Body of pancreas (tissue), 4 donors: Measurements from ENCODE around the gene CTTNBP2. TPM values are rescaled to one million over a fixed set of nuclear protein-coding genes. Genes with fewer than 3 reads are reported as not detected.

Experiments
- ATAC-seq: fragments of 150-250 bp; one replicate; pipeline ENCODE4 v1.9.1; 2016
- DNase-seq, 4 donors: peaks; one replicate each; pipeline ENCODE4 v3.0.0-alpha.2; 2019
- H3K27ac ChIP-seq, 4 donors: fragments of 200-600 bp; sonication (generic); 1 replicate in 3 of 4; 2 replicates in 1 of 4; pipeline versions ENCODE4 v1.5.1 to v1.6.1; 2016 to 2019; ENCODE audit warnings: mild to moderate bottlenecking in 1 of 4, mixed read lengths in 1 of 4, moderate library complexity in 1 of 4
- H3K27me3 ChIP-seq, 2 donors: fragments of 200-600 bp; sonication (generic); one replicate each; pipeline ENCODE4 v1.6.0; 2016; ENCODE audit warnings: mild to moderate bottlenecking in 1 of 2
- H3K36me3 ChIP-seq, 2 donors: fragments of 200-600 bp; sonication (generic); replicated peaks in 1 of 2; 2 replicates each; pipeline ENCODE4 v1.5.1; 2016; ENCODE audit warnings: low read depth in 2 of 2; ENCODE audit not compliant: insufficient read depth in 1 of 2
- H3K4me1 ChIP-seq: fragments of 200-600 bp; sonication (generic); one replicate; pipeline ENCODE4 v1.6.0; 2016
- H3K4me3 ChIP-seq, 2 donors: fragments of 200-600 bp; sonication (generic); 1 replicate in 1 of 2; 2 replicates in 1 of 2; pipeline ENCODE4 v1.5.1; 2016 to 2019
- H3K9me3 ChIP-seq, 3 donors: fragments of 200-600 bp; sonication (generic); 1 replicate in 2 of 3; 2 replicates in 1 of 3; pipeline ENCODE4 v1.5.1; 2016
- POLR2A ChIP-seq, 3 donors: fragments of 450-650 bp; IDR thresholded peaks; one replicate each; pipeline ENCODE4 v1.6.1; 2016; ENCODE audit warnings: antibody characterized with exemption in 3 of 3, mild to moderate bottlenecking in 2 of 3
- WGBS, 2 donors: methylation state at CpG; one replicate each; pipeline ENCODE4 v1.1.5; 2017; 5-methylcytosine and 5-hydroxymethylcytosine counted together
- intact Hi-C: fragments of 100-400 bp; cut with DNase I; formaldehyde crosslinking; loops from one replicate; pipeline ENCODE4 v1.15.1; 2023
- total RNA-seq, 2 donors: library from RNA; depleted of rRNA; stranded (reverse); fragments of >200 nt; gene quantifications; one replicate each; pipeline ENCODE4 v1.1.0, GENCODE V29; 2016
- TF ChIP-seq, protein P1 (sequence below), 7 experiments: fragments of 450-650 bp in 4 of 7; fragments of 200-600 bp in 3 of 7; sonication (generic) in 3 of 7; IDR thresholded peaks; one replicate each; pipeline ENCODE4 v1.5.1; 2016 to 2019; ENCODE audit warnings: antibody characterized with exemption in 7 of 7

CTTNBP2 gene
- total RNA-seq, 2 donors from 2014 or later = 18.5 to 25.7 TPM

DNA sequence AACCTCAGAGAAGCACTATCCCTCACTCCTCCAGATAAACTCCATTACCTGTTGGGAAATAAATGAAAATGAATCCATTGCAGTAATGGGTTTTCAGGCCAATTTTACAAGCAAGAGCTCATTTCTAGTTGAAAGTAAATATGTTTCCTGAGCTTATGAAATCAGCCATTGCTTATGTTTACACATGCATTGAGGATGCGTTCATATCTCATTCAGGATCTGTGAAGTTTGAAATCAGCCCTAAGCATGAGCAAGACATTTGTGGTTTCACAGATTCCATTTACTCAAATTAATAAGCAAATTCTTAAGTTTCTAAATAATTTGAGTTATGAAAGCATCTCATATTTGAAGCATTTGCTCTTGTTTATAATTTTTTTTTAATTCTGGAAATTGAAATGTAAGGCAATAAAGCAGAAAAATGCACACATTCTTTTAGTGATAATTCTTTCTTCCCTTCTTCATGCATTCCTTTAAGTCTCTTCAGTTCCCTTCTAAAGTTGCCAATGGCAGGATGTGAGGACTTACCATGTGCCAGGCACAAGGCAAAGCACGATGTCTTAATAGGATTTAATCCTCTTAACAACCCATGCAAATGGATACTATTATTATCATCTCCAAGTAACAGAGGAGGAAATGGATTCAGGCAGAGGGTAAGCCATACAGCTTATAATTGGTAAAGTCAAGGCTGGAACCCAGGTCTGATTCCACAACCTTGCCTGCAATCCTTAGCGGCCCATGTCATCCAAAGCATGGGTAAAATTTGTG lies 35.0 kb upstream of the CTTNBP2 start:
- H3K27ac ChIP-seq = no peak overlapping the region
- no peaks in the 10 kb centered on the region for H3K36me3 ChIP-seq
- H3K4me1 ChIP-seq = peaks cover 6% of the 10 kb centered on the region
- DNase-seq = no peak
- H3K27me3 ChIP-seq = no peaks in the 10 kb centered on the region
- no peak for ATAC-seq
- H3K4me3 ChIP-seq = no peak overlapping the region
- TF ChIP-seq, protein P1, sequence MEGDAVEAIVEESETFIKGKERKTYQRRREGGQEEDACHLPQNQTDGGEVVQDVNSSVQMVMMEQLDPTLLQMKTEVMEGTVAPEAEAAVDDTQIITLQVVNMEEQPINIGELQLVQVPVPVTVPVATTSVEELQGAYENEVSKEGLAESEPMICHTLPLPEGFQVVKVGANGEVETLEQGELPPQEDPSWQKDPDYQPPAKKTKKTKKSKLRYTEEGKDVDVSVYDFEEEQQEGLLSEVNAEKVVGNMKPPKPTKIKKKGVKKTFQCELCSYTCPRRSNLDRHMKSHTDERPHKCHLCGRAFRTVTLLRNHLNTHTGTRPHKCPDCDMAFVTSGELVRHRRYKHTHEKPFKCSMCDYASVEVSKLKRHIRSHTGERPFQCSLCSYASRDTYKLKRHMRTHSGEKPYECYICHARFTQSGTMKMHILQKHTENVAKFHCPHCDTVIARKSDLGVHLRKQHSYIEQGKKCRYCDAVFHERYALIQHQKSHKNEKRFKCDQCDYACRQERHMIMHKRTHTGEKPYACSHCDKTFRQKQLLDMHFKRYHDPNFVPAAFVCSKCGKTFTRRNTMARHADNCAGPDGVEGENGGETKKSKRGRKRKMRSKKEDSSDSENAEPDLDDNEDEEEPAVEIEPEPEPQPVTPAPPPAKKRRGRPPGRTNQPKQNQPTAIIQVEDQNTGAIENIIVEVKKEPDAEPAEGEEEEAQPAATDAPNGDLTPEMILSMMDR (IDR thresholded peaks at IDR 0.05) = no peak
- no peak for TF ChIP-seq POLR2A (IDR thresholded peaks at IDR 0.05)
- intact Hi-C loops = no loop called here
- WGBS, 2 donors = 66 to 79% methylated on average over 3 of the region's 3 CpGs
- no peaks in the 10 kb centered on the region for H3K9me3 ChIP-seq

GRCh38 chr7:117907049-117907640 lies 33.9 kb upstream of the CTTNBP2 start:
- H3K36me3 ChIP-seq = no peaks in the 10 kb centered on the region
- no peak overlapping the region for H3K4me3 ChIP-seq
- H3K27me3 ChIP-seq = no peaks in the 10 kb centered on the region
- no peaks in the 10 kb centered on the region for H3K9me3 ChIP-seq
- H3K27ac ChIP-seq = no peak overlapping the region
- ATAC-seq (no peak), DNase-seq (peak in 1 of 4 donors; percentile 7)
- WGBS, 2 donors = 46% methylated on average over 4 of the region's 4 CpGs
- TF ChIP-seq, protein P1 (IDR thresholded peaks at IDR 0.05) = no peak
- no peak for TF ChIP-seq POLR2A (IDR thresholded peaks at IDR 0.05)
- intact Hi-C loops = no loop called here
- H3K4me1 ChIP-seq = peaks cover 6% of the 10 kb centered on the region

- no peak overlapping the region for H3K4me3 ChIP-seq
- no peak for DNase-seq
- intact Hi-C loops = no loop called here
- TF ChIP-seq, protein P1 (IDR thresholded peaks at IDR 0.05) = no peak
- TF ChIP-seq POLR2A (IDR thresholded peaks at IDR 0.05) = no peak
- WGBS, 2 donors = 70 to 72% methylated on average over 5 of the region's 5 CpGs
- H3K36me3 ChIP-seq = no peaks in the 10 kb centered on the region
- ATAC-seq = no peak
- no peaks in the 10 kb centered on the region for H3K9me3 ChIP-seq
- H3K4me1 ChIP-seq = no peaks in the 10 kb centered on the region
- H3K27me3 ChIP-seq = no peaks in the 10 kb centered on the region
- H3K27ac ChIP-seq = no peak overlapping the region
These were observed 29.2 kb upstream of the CTTNBP2 start for GRCh38 chr7:117902314-117902889.

- intact Hi-C loops = no loop called here
- DNase-seq = peak; percentile 17 to 30 (median 24)
- no peak for ATAC-seq
- Histone ChIP-seq H3K9me3 (no peaks in the 10 kb centered on the region), H3K4me3 (no peak overlapping the region), H3K4me1 (no peaks in the 10 kb centered on the region), H3K36me3 (no peaks in the 10 kb centered on the region), H3K27me3 (no peaks in the 10 kb centered on the region), H3K27ac (no peak overlapping the region)
- 82 to 88% methylated on average over 5 of the region's 5 CpGs for WGBS, 2 donors
- no peak for TF ChIP-seq POLR2A (IDR thresholded peaks at IDR 0.05)
- TF ChIP-seq, protein P1 (IDR thresholded peaks at IDR 0.05) = no peak
These were observed 28.0 kb upstream of the CTTNBP2 start for GRCh38 chr7:117901089-117901797.
